K562 (cell line): Measurements from ENCODE around the gene TTC9C. TPM values are rescaled to one million over a fixed set of nuclear protein-coding genes. Genes with fewer than 3 reads are reported as not detected.

Source experiments
- DEAF1 ChIP-seq: fragments of 450-650 bp; formaldehyde crosslinking; IDR thresholded peaks from 2 replicates; pipeline ENCODE4 v1.4.0; 2020; ENCODE audit warnings: mild to moderate bottlenecking, moderate library complexity
- MITF ChIP-seq: IDR thresholded peaks from 2 replicates; pipeline ENCODE4 v1.6.1; 2014; ENCODE audit warnings: antibody characterized with exemption
- NFRKB ChIP-seq: fragments of 450-650 bp; IDR thresholded peaks from 2 replicates; pipeline ENCODE4 v1.6.1; 2016; ENCODE audit warnings: low read depth
- SAP30 ChIP-seq: fragments of 200-600 bp; sonication (generic); IDR thresholded peaks from 2 replicates; pipeline ENCODE4 v1.6.1; 2012; ENCODE audit warnings: borderline replicate concordance, low read depth, mild to moderate bottlenecking, moderate library complexity, low read length, control low read depth, inconsistent platforms; ENCODE audit not compliant: insufficient read depth, poor library complexity, severe bottlenecking
- SLC30A9 ChIP-seq: fragments of 250-450 bp; sonication (Bioruptor Pico); IDR thresholded peaks from 2 replicates; pipeline ENCODE4 v1.8.0; 2022; ENCODE audit warnings: mild to moderate bottlenecking, moderate library complexity
- SMARCA4 ChIP-seq: fragments of 450-650 bp; IDR thresholded peaks from 2 replicates; pipeline ENCODE4 v1.6.1; 2016
- SPI1 ChIP-seq: IDR thresholded peaks from 2 replicates; pipeline ENCODE4 v1.6.1; 2011; ENCODE audit warnings: low read depth, low read length, control low read depth, borderline replicate concordance
- SRSF1 ChIP-seq: fragments of 200-400 bp; formaldehyde crosslinking; IDR thresholded peaks from 2 replicates; pipeline ENCODE4 v1.6.1; 2017; ENCODE audit warnings: mild to moderate bottlenecking, low read depth, low read length, moderate library complexity
- STAG1 ChIP-seq: sonication (generic); formaldehyde crosslinking; IDR thresholded peaks from 2 replicates; pipeline ENCODE4 v1.5.0; 2020; ENCODE audit warnings: missing genetic modification reagents, borderline replicate concordance
- STAT5A ChIP-seq: IDR thresholded peaks from 2 replicates; pipeline ENCODE4 v1.6.1; 2012; ENCODE audit warnings: low read length, inconsistent platforms, borderline replicate concordance
- TBL1XR1 ChIP-seq, 2 experiments: IDR thresholded peaks; 2 replicates each; pipeline ENCODE4 v1.6.1; 2012; ENCODE audit warnings: improper control_type of control experiment in 2 of 2, low read length in 2 of 2, mild to moderate bottlenecking in 1 of 2
- ZC3H8 ChIP-seq: fragments of 450-650 bp; IDR thresholded peaks from 2 replicates; pipeline ENCODE4 v1.6.1; 2017
- ZNF140 ChIP-seq: fragments of 250-450 bp; sonication (Bioruptor Pico); IDR thresholded peaks from 2 replicates; pipeline ENCODE4 v1.8.0; 2021; ENCODE audit warnings: moderate library complexity, mild to moderate bottlenecking, inconsistent platforms
- ZNF584 ChIP-seq: fragments of 200-800 bp; sonication (Bioruptor generic); IDR thresholded peaks from 2 replicates; pipeline ENCODE4 v1.6.1; 2016; ENCODE audit warnings: low read depth, mild to moderate bottlenecking, missing genetic modification characterization, missing compliant biosample characterization
- polyA plus RNA-seq, 8 experiments: library from polyadenylated mRNA; depleted of rRNA in 4 of 8; stranded (reverse) in 5 of 8; unstranded in 3 of 8; fragments of >200 nt; fragmentation: Nextera tagmentation in 2 of 8; fragmentation: Illumina TruSeq in 1 of 8; extraction: Ambion mirVana in 2 of 8; extraction: Trizol in 1 of 8; gene quantifications; 2 replicates each; pipeline versions ENCODE4 v1.2.1 to v1.2.3, GENCODE V29; 2011 to 2014; ENCODE audit warnings: inconsistent platforms in 1 of 8, missing spikeins in 1 of 8
- total RNA-seq, 7 experiments: library from RNA; depleted of rRNA in 6 of 7; stranded (reverse); fragments of >200 nt in 6 of 7; fragmentation: Illumina TruSeq in 2 of 7; extraction: Trizol in 2 of 7; gene quantifications; 2 replicates each; pipeline versions ENCODE4 v1.2.1 to v1.2.3, GENCODE V29; 2011 to 2021; ENCODE audit warnings: low replicate concordance in 1 of 7
- TF ChIP-seq, protein P1 (sequence below), 2 experiments: fragments of 450-650 bp; IDR thresholded peaks; 2 replicates each; pipeline ENCODE4 v1.6.1; 2016; ENCODE audit warnings: mild to moderate bottlenecking in 2 of 2, borderline replicate concordance in 1 of 2, low read depth in 1 of 2, moderate library complexity in 1 of 2

Gene TTC9C
- total and polyA plus RNA-seq, 9 of the 15 experiments (the other 6 are each of a cell fraction or from before 2014, with no cell fraction given), result 32.8 to 59.0 (median 37.1) TPM

- TF ChIP-seq, protein P1, sequence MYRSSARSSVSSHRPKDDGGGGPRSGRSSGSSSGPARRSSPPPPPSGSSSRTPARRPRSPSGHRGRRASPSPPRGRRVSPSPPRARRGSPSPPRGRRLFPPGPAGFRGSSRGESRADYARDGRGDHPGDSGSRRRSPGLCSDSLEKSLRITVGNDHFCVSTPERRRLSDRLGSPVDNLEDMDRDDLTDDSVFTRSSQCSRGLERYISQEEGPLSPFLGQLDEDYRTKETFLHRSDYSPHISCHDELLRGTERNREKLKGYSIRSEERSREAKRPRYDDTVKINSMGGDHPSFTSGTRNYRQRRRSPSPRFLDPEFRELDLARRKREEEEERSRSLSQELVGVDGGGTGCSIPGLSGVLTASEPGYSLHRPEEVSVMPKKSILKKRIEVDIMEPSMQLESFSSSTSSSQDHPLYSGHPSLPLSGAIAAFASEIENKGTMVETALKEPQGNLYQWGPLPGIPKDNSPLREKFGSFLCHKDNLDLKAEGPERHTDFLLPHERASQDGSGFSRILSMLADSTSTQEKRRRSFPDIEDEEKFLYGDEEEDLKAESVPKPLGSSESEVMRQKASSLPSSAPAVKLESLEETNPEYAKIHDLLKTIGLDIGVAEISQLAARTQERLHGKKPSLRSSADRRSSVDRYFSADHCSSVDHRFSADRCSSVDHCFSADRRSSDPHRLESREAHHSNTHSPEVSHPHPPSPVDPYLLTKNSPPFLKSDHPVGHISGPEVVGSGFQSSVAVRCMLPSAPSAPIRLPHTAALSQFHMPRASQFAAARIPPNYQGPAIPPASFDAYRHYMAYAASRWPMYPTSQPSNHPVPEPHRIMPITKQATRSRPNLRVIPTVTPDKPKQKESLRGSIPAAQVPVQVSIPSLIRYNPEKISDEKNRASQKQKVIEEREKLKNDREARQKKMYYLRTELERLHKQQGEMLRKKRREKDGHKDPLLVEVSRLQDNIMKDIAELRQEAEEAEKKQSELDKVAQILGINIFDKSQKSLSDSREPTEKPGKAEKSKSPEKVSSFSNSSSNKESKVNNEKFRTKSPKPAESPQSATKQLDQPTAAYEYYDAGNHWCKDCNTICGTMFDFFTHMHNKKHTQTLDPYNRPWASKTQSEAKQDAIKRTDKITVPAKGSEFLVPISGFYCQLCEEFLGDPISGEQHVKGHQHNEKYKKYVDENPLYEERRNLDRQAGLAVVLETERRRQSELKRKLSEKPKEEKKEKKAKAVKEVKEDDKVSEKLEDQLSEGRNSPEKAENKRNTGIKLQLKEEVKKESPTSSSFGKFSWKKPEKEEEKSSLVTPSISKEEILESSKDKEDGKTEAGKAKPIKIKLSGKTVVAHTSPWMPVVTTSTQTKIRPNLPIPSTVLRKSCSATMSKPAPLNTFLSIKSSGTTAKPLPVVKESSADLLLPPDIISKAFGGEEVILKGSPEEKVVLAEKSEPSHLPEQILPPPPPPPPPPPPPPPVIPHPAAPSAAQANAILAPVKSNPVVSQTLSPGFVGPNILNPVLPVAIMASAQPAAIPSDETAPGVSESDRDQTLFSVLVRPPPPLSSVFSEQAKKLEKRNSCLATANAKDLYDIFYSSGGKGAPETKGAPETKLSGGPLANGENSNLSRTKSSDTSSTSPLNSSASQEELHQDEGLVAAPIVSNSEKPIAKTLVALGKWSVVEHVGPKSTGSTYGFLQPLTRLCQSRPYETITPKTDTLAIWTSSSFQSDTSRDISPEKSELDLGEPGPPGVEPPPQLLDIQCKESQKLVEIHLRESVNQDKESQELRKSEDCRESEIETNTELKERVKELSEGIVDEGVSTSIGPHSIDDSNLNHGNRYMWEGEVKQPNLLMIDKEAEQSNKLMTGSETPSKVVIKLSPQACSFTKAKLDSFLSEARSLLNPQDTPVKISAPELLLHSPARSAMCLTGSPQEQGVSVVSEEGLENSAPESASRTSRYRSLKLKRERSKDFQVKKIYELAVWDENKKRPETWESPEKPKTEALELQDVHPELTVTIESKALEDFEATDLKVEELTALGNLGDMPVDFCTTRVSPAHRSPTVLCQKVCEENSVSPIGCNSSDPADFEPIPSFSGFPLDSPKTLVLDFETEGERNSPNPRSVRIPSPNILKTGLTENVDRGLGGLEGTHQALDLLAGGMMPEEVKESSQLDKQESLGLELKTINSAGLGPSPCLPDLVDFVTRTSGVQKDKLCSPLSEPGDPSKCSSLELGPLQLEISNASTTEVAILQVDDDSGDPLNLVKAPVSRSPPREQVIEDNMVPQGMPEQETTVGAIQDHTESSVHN (IDR thresholded peaks at IDR 0.05; ENCODE audit: borderline replicate concordance in 1 of 2, low read depth in 1 of 2), result no peak
- TF ChIP-seq STAG1 (CRISPR knock-in tag), result no peak
- no peak for TF ChIP-seq SAP30
- TF ChIP-seq STAT5A, result no peak
- peak; percentile 57; the same call in 1 of the 2 replicates for TF ChIP-seq NFRKB
- no peak for TF ChIP-seq SRSF1
- no peak for TF ChIP-seq DEAF1
- TF ChIP-seq ZNF140 (CRISPR knock-in tag), result no peak
- TF ChIP-seq MITF, result peak; percentile 7; the same call in 1 of the 2 replicates
- TF ChIP-seq SLC30A9 (CRISPR knock-in tag), result no peak
- 0 out of 2 replicates have a peak, but pooled peaks have one; percentile 41 for TF ChIP-seq ZNF584 (CRISPR knock-in tag)
- TF ChIP-seq SPI1, result peak; percentile 78
- no peak for TF ChIP-seq SMARCA4
- no peak; a peak in 1 of 4 replicates for TF ChIP-seq TBL1XR1 (IDR thresholded peaks at IDR 0.05; ENCODE audit: low read length in 2 of 2)
- TF ChIP-seq ZC3H8, result no peak
These were observed 968 bp upstream of the TTC9C start, which contains the start of gene HNRNPUL2 (continued) for GRCh38 chr11:62727165-62727871.
